ENCODE results near the gene ACYP2.
"Not testable (repeated sequence)": the region's sequence is repeated elsewhere in the genome, so short reads cannot be mapped to it uniquely, and the experiment has no call there.

ACYP2 gene

DNA sequence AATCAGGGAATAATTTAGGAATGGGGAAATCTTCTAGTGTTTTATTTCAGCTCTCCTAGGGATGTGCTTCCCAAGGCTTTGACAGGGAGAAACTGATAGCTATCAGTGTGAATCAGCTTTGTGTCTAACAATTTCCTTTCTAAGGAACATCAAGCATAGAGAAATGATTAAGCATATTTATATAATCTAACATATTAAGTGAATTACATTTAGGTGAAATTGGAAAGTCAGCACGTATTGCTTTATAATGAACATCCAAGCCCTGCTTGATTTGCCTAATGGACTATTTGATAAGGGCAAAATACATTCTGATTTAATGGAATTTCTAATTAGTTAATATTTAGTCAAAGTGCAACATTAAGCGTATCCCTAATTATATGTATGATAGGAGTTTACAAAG lies 160.1 kb downstream of the ACYP2 start:
- no peak for DNase-seq

DNA sequence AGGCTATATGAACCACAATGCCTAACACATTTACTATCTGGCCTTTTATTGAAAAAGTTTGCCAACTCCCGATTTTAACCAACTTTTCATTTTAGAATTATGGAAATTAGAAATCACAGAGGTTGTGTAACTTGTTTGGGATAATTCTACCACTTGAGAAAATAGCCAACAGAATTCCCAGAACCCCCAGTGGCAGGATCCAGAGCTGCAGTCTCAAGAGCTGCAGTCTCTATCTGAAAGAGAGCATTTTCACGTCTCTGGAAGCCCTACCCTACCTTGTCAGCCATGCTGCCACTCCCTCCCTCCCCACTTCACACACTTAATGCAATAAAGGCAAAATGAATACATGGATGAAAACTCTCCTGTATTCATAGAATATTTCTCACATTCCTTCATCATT lies 164.0 kb downstream of the ACYP2 start:
- no peak for DNase-seq

DNA sequence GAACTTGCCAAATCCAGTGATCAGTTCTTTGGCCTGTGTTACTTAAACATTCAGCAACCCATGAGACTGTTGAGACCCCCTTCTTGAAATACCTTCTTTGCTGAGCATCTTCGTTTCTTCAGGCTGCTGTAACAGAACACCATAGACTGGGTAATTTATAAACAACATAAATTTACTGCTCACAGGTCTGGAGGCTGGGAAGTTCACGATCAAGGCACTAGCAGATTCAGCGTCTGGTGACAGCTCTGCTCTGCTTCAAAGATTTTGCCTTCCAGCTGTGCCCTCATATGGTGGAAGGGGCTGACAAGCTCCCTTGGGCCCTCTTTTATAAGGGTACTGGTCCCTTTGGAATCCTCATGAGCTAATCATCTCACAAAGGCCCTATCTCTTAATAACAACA lies 169.4 kb downstream of the ACYP2 start:
- DNase-seq: no peak

DNA sequence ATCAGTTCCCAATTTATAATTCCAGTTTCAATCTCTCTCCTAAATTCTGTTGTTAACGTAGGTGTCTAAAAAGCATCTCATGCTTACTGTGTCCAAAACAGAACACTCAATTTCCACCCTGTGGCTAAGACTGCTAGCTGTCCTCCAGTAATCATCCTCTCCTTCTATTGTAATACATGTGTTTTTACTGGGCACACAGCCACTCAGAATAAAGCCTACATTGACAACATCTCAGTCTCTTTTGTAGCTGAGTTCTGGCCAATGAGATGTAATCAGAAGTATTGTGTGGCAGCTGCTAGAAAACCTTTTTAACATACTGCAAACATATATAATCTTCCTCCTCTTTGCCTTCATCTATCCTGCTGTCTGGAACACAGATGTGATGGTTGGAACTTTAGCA lies 170.0 kb downstream of the ACYP2 start:
- DNase-seq: no peak

DNA sequence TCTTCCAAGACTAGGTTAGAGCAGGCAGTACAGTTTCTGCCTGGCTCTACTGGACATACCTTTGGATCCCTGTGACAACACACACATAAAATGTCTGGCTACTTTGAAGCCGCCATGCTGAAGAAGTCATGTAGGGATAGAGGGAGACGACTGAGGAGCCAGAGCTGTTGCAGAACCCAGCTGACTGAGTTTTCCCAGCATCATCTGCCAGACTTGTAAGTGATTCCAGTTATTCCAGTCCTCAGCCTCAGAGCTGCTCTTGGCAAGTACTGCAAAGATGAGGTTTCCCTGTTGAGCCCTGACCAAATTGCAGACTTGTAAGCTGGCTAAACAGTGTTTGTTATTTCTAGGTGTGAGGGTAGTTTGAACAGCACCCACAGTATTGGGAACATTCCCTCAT lies 172.1 kb downstream of the ACYP2 start:
- DNase-seq: no peak

DNA sequence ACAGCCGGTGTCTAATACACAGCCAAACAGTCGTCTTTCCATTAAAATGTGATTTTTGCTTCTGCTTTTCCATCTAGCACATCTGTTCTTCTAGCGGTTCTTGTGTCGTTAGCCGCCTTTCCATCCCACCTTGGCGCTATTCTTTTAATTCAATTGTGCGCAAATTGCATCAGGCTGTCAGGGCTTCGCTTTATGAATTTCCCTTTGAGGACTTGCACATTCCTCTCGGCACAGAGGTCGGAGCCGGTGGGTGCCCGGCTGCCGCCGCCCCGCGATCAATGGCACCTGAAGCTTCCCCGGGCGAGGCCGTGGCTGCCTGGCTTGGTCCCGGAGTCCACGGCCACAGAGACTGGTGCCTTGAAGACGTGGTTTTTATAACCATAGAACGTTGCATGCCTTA lies 174.5 kb downstream of the ACYP2 start:
- DNase-seq: no peak

DNA sequence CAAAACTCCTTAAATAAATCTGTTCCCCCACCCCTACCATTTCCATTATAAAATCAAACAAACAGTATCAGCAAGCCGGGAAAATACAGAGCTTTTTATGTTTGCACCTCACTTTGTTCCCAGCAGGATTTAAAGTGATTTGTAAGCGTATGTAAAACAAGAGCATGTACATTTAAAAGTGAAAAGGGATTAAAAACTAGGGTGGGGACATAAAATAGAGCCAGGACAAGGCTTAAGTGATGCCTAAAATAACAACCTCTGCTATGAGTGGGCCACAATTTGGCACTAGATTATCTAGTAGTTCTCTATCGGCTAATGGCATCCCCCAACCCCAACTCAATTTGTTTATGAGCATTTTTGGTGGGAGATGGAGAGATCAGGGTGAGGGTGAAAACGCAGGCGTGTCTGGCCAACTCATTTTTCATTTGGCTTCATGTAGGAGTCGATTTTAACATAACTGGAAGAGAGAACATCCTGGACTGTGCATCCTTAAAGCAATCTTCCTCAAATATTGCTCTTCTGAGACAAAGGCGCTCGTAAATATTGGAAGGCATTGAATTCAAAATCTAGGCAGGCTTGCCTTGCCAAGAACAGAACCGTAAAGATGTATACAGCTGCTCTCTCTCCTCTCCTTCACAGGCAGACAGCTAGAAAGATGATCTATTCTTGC lies 175.1 kb downstream of the ACYP2 start:
- no peak for DNase-seq

DNA sequence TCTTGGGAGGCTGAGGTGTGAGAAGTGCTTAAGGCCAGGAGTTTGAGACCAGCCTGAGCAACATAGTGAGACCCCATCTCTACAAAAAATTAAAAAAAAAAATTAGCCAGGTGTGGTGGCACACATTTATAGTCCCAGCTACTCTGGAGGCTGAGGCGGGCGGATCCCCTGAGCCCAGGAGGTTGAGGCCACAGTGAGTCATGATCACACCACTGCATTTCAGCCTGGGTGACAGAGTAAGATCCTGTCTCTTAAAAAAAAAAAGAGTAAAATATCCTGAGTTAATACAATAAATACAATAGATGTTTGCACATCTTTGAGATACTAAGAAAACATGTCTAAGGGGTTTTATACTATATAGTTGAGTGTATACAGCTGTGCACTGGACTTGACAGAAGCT lies 179.2 kb downstream of the ACYP2 start:
- not testable (repeated sequence) for DNase-seq

DNA sequence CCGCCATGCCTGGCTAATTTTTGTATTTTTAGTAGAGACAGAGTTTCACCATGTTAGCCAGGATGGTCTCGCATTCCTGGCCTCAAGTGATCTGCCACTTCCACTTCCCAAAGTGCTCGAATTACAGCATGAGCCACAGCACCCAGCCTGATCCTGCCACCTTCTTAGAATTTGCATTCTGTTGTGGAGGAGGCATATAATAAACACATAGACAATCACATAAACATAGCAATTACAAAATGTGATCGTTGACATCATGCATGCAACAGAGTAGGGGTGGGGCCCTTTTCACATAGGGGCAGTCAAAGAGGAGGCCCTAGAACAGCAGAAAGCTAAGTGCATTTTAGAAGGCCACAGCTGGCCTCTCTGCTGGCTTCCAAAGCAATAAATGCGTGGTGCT lies 180.5 kb downstream of the ACYP2 start:
- peak; percentile 15 for DNase-seq

DNA sequence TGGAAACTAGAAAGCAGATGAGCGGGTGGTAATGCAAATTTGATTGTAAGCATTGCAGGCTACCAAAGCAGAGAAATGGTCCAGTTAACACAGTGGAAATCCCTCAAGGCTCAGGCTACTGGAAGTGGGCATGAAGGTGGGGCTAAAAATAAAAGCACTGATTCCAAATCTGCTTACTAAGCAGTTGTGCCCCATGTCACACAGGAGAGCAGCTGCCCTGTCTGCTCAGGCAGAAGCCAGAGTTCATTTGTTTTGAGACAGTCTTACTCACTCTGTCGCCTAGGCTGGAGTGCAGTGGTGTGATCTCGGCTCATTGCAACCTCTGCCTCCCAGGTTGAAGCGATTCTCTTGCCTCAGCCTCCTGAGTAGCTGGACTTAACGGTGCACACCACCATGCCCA lies 183.1 kb downstream of the ACYP2 start:
- no peak for DNase-seq

DNA sequence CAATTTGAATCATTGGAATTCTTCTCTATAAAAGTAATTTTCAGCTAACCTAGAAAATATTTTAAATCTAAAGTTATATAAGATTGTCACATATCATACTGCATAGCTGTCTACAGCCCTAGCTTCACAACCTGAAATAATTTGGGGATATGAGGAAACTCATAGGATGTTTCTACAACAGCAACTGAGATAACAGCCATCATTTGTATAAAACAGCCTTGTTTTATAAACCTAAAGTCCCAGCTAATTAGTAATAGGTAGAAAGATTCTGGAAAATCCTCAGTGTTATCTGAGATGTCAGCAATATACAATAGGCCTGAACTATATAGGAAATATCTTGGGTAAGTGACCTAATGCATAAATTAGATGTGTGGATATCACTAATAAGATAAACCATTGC lies 188.2 kb downstream of the ACYP2 start:
- no peak for DNase-seq

DNA sequence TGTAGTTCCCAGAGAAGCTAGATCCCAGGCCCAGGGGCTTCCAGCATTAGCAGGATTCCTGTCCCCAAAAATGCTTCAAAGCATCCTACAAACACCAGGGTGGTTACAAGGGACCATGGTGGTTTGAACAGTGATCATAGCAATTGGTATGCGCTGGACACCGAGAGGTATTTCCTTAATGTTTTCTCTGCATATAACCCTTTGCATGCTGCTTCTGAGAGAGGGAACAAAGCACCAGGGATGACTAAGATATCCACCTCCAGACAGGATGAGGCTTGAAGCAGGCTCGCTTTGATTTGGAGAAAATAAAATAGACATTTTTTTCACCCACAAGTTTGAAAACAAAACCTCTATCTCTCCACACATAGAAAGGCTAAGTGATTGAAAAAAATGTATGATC lies 191.1 kb downstream of the ACYP2 start:
- DNase-seq: peak; percentile 29

DNA sequence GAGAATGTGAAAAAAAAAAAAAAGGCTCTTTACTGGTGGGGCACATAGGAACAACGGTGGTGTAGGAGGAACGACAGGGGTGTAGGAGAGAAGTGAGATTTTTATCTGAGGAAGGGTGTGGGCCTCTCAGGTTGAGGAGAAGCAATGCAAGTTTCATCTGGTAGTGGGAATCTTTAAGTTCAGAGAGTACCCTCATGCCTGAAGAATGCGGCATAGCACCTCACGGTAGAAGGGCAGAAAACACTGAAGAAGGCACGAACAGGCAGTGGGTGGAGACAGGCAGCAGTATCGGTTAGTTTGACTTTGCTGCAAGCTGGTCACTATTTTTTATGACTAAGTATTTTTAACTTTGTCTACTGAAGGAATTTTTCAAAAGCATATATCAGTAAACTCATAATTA lies 192.8 kb downstream of the ACYP2 start:
- DNase-seq: no peak

DNA sequence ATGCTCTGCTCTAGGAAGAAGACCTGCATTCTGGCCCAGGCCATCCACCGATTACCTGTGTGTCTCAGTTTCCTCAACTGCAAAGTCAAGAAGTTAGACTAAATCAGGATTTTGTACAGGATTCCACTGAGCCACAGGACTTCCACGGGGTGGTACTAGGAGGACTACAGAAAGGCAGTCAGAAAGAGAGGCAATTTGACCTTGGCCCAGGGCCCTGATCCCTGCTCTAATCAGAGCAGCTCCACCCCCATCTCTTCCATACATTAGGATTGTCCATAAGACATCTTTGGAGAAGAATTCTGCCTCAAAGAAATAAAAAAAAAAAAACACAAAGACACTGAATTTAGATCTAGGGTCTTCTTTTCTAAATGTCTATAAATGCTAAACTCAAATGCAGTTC lies 193.4 kb downstream of the ACYP2 start:
- no peak for DNase-seq

DNA sequence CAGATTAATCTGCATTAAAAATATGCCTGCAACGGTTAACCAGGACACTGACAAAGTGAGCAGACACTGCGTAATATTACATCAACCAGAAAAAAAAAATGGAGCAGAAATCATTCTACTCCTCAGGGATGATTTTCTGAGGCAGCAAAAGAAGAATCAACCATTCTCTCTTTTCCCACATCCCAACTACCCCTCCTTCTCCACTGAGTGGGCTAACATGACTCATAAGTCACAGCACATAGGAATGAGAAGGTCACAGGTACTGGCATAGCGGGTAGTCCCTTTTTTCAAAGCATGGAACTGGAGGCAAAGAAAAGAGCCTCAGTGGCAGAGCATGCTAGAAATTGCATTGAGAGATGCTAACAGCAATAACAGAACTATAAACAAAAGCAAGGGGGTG lies 194.9 kb downstream of the ACYP2 start:
- peak; percentile 29 for DNase-seq

DNA sequence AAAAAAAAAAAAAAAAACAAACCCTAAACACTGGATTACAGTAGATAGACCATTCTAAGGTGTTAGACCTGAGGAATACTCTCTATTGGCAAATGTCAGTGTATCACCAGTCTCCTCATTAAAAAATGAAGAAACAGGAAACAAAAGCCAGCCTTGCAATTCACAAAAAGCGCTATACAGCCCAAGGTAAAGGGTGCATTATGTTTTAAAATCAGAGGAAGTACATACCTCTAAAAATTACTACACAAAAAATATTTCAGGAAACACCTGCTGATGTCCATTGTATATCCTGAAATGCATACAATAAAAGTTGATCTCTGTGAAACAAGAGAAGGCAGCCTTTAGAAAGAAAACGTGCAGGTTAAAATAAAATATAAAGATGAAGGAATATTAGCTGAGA lies 195.5 kb downstream of the ACYP2 start:
- DNase-seq: no peak

DNA sequence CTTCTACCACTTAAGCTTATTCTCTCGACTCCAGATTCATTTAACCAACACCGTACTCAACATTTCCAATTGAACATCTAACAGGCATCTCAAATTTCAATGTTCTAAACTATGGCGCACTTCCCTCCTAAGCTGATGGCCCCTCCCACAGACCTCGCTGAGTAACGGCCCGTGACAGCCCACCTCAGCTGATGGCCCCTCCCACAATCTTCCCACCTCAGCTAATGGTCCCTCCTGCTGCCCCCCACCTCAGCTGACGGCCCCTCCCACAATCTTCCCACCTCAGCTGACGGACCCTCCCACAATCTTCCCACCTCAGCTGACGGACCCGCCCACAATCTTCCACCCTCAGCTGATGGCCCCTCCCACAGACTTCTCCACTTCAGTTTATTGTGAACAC lies 197.7 kb downstream of the ACYP2 start:
- DNase-seq: no peak

DNA sequence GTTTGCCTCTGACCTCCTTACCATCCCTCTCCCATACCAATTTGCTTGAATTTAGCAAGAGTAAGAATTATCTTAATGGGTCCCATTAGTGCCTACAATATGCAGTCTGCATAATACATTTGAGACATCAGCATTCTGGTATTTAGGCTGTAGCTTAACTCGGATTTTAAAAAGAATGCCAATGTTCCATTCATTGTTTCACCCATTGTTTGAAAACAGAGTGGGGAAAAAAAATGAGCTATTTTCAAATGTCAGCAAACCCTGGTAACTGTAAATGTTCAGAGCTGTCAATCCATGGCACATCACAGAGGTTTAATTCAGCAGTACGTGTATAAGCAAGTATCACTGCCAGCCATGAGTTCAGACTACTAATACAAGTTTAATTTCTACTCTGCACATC lies 202.6 kb downstream of the ACYP2 start:
- no peak for DNase-seq

DNA sequence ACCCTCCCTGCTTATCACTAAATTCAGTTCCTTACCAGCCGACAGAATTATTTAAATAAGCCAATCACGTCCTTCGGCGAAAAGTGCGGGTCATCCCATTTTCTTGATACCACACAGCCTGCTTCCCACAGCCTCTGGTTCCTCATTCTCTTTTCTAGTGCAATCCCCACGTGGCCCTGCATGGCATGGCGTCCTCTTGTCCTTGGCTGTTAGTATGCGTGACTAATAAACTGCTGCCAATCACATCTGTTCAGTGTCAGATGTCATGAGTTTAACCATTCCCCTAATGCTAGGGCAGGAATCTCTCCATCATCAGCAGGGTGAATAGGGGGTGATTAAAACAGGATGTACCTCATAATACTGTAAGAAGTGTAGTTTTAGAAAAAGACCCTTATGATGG lies 203.4 kb downstream of the ACYP2 start:
- no peak for DNase-seq

DNA sequence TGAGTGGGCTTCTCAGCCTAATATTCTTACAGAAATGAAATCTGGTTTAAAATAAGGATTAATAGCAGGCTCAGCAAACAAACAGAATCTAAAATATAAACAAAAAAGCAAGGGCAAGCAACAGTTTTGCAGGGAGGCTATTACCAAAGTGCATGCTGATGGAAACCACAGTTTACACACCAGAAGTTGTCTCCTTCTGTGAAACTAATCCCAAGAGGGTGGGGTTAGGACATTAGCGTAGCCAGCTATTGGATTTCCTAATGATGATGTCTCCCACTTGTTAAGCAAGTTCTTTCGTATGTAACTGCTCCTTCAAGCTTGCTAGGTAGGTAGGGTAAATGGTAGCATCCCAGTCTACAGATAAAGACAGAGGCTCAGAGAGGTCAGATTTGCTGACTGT lies 205.6 kb downstream of the ACYP2 start:
- no peak for DNase-seq

DNA sequence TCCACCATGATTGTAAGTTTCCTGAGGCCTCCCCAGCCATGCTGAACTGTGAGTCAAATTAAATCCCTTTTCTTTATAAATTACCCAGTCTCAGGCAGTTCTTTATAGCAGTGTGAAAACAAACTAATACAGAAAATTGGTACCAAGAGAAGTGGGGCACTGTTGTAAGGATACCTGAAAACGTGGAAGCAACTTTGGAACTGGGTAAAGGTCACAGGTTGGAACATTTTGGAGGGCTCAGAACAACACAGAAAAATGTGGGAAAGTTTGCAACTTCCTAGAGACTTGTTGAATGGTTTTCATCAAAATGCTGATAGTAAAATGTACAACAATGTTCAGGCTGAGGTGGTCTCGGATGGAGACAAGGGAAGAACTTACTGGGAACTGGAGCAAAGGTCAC lies 209.1 kb downstream of the ACYP2 start:
- DNase-seq: not testable (repeated sequence)

DNA sequence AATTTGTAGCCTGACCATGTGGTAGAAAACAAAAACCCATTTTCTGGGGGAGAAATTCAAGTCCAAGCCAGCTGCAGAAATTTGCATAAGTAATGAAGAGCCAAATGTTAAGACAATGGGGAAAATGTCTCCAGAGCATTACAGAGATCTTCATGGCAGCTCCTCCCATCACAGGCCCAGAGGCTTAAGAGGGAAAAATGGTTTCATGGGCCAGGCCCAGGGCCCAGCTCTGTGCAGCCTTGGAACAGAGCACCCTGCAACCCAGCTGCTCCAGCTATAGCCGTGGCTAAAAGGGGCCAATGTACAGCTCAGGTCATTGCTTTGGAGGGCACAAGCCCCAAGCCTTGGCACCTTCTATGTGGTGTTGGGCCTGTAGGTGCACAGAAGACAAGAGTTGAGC lies 209.7 kb downstream of the ACYP2 start:
- DNase-seq: no peak

DNA sequence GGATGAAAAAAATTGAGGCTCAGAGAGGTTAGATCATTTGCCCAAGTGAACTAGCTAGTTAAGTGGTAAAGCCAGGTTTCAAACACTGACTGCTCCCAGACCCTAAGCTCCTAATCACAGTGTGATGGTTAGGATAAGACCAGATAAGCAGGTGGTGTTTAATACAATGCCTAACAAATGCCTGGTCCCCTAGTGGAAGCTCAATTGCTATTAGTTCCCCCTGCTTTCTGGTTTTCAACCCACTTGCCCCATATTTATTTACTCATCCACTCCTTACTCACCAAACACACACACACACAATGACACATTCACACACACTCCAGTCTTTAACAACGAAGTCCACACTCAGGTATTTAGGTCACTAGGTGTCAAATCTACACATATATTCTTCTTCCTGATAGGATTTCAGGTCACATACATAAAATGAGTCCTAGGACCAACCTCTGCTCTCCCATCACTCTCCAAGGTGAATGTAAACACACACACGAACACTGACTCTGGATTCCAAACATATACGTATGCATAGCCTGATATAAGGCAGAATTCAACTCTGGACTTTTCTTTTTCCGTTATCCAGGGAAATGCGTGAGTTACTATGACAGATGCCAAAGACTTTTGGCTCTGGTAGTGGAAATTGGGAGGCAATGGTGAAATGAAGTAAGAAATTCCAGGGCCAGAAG lies 214.2 kb downstream of the ACYP2 start:
- DNase-seq: no peak

DNA sequence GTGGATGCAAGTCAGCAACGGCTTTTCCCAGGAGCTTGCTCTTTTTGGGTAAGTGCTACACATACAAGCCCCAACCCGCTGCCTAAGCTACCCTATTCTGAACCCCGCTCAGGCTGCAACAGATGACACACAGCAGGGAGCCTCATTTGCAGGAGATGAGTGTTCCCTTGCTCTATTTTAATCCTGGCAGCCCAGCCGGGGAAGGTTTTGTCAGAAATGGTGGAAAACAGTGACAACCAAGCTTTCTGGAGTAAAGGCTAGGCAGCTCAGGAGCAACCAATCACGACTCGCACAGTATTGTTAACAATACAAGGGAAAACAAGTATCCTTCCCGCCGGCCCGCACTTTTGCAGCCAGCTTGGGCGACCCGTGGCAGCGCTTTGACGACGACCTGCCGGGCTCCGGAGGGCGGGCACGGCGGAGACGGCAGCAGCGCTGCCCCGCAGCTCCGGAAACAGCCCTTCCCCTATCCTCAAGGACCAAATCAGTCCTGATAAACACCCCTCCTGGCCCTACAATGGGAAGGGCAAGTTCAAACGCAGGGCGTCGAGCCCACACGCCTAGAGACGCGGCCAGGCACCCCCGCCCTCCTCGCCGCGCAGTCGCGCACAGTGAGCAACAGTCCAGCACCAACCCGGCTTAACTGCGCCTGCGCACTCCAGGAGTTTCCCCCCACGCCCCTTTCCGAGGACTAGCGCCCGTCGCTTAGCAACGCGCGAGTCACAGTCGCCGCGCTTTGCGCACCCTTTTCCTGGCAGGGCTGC lies 214.9 kb downstream of the ACYP2 start:
- peak; percentile 90 for DNase-seq
